OCI-LY3 (cell line): Measurements from ENCODE around the gene MRC2.

Experiments
- H2AFZ ChIP-seq: fragments of 200-600, 300-600 bp; shearing (Covaris generic); 2 replicates; pipeline ENCODE4 v1.6.0; 2014; ENCODE audit warnings: antibody characterized with exemption, low read depth, low read length
- H3K27ac ChIP-seq: fragments of 200-600, 300-600 bp; sonication (generic); 2 replicates; pipeline ENCODE4 v1.5.1; 2014; ENCODE audit warnings: mild to moderate bottlenecking, low read length, moderate library complexity, mixed read lengths
- H3K27me3 ChIP-seq: fragments of 200-600, 300-600 bp; sonication (generic); 2 replicates; pipeline ENCODE4 v1.6.1; 2014; ENCODE audit warnings: low read depth, low read length, mixed read lengths
- H3K36me3 ChIP-seq: fragments of 200-600, 300-600 bp; sonication (generic); replicated peaks from 2 replicates; pipeline ENCODE3; 2014; ENCODE audit warnings: low read depth, low read length, mixed read lengths
- H3K4me1 ChIP-seq: fragments of 300-600, 200-600 bp; sonication (generic); 2 replicates; pipeline ENCODE4 v1.6.1; 2014; ENCODE audit warnings: low read length, mixed read lengths
- H3K4me2 ChIP-seq: fragments of 200-600, 300-600 bp; sonication (generic); 2 replicates; pipeline ENCODE4 v1.6.1; 2014; ENCODE audit warnings: low read length, mixed read lengths
- H3K4me3 ChIP-seq: fragments of 300-600, 200-600 bp; sonication (generic); 2 replicates; pipeline ENCODE4 v1.5.1; 2014; ENCODE audit warnings: antibody characterized with exemption, mild to moderate bottlenecking, low read length, moderate library complexity
- H3K79me2 ChIP-seq: fragments of 300-600, 200-600 bp; shearing (Covaris generic); 2 replicates; pipeline ENCODE4 v1.6.1; 2014; ENCODE audit warnings: mild to moderate bottlenecking, low read length, mixed read lengths
- H3K9ac ChIP-seq: fragments of 300-600, 200-600 bp; shearing (Covaris generic); 2 replicates; pipeline ENCODE4 v1.6.0; 2014; ENCODE audit warnings: mild to moderate bottlenecking, low read length, moderate library complexity
- H3K9me3 ChIP-seq: fragments of 200-600, 300-600 bp; shearing (Covaris generic); 2 replicates; pipeline ENCODE4 v1.6.1; 2014; ENCODE audit warnings: low read length, mixed read lengths; ENCODE audit not compliant: insufficient read depth
- H4K20me1 ChIP-seq: fragments of 200-600, 300-600 bp; sonication (generic); 2 replicates; pipeline ENCODE4 v1.6.1; 2016; ENCODE audit warnings: low read length, mixed read lengths; ENCODE audit not compliant: insufficient read depth
- EZH2phosphoT487 ChIP-seq: fragments of 200-600 bp; shearing (Covaris generic); IDR thresholded peaks from 2 replicates; pipeline ENCODE4 v1.6.1; 2018; ENCODE audit warnings: antibody characterized with exemption, mixed run types, low read depth
- TF ChIP-seq, protein P1 (sequence below): fragments of 200-600, 300-600 bp; sonication (generic); IDR thresholded peaks from 2 replicates; pipeline ENCODE4 v1.5.1; 2014; ENCODE audit warnings: antibody characterized with exemption, low read length, low read depth

The MRC2 gene

DNA sequence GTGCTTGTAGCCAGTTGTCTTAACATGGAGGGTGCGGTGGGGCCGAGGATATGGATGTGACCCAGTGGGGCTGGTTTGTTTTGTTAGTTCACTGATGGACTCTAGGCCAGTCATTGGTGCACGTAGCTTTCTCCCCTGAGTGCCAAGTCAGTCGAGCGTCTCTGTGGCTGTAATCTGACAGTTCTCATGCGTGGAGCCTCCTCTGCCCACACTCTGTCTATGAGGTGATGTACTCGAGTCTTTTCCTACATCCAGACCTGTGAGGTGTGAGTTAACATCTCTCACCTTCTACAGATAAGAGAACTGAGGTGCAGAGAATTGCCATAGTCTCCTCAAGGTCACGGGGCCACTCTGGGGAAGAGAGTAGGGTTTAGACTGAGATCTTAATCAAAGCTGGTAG lies 90.4 kb downstream of the MRC2 start:
- Histone ChIP-seq H3K27me3 (no peaks in the 10 kb centered on the region), H3K4me3 (no peak overlapping the region), H3K79me2 (no peaks in the 10 kb centered on the region), H3K4me1 (peaks cover 36% of the 10 kb centered on the region), H2AFZ (no peak overlapping the region), H3K36me3 (peaks cover 8% of the 10 kb centered on the region), H3K9me3 (0 out of 2 replicates have a peak, but pooled peaks cover 2% of the 10 kb centered on the region), H4K20me1 (no peaks in the 10 kb centered on the region), H3K9ac (no peak overlapping the region), H3K27ac (no peak overlapping the region), H3K4me2 (no peak overlapping the region)
- TF ChIP-seq, protein P1, sequence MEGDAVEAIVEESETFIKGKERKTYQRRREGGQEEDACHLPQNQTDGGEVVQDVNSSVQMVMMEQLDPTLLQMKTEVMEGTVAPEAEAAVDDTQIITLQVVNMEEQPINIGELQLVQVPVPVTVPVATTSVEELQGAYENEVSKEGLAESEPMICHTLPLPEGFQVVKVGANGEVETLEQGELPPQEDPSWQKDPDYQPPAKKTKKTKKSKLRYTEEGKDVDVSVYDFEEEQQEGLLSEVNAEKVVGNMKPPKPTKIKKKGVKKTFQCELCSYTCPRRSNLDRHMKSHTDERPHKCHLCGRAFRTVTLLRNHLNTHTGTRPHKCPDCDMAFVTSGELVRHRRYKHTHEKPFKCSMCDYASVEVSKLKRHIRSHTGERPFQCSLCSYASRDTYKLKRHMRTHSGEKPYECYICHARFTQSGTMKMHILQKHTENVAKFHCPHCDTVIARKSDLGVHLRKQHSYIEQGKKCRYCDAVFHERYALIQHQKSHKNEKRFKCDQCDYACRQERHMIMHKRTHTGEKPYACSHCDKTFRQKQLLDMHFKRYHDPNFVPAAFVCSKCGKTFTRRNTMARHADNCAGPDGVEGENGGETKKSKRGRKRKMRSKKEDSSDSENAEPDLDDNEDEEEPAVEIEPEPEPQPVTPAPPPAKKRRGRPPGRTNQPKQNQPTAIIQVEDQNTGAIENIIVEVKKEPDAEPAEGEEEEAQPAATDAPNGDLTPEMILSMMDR = no peak
- TF ChIP-seq EZH2phosphoT487 = no peak

DNA sequence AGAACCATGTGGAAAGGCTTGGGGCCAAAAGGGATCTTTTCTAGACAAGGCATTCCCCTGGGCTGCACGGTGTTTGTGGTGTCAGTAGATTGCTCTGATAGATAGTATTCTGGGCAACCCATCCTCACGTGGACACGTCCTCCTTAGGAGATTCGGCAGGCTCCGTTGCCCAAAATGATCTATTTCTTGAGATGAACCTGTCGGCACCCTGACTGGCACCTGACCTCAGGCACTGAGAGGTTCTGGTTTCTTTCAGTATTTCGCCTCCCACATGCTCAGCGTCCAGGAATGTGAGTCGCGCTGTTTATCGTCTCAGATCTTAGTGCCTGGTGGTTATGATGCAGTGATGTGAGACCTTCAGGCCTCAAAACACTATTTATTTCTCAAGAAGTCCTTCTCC lies 91.0 kb downstream of the MRC2 start:
- Histone ChIP-seq H3K9ac (no peak overlapping the region), H3K27me3 (no peaks in the 10 kb centered on the region), H3K4me3 (no peak overlapping the region), H3K27ac (no peak overlapping the region), H3K4me2 (no peak overlapping the region), H2AFZ (no peak overlapping the region), H3K79me2 (no peaks in the 10 kb centered on the region), H3K36me3 (peaks cover 8% of the 10 kb centered on the region), H3K4me1 (peaks cover 42% of the 10 kb centered on the region), H3K9me3 (0 out of 2 replicates have a peak, but pooled peaks cover 2% of the 10 kb centered on the region), H4K20me1 (no peaks in the 10 kb centered on the region)
- TF ChIP-seq, protein P1 = no peak
- no peak for TF ChIP-seq EZH2phosphoT487

DNA sequence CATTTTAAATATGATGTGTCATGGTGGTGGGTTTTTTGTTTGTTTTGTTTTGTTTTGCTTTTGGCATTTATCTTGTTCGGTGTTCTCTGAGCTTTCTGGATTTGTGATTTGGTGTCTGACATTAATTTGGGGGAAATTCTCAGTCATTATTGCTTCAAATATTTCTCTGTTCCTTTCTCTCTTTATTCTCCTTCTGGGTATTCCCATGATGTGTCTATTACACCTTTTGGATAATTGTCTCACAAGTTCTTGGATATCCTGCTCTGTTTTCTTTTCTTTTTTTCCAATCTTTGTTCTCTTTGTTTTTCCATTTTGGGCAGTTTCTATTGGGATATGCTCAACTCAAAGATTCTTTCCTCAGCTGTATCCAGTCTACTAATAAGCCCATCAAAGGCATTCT lies 92.1 kb downstream of the MRC2 start:
- Histone ChIP-seq H3K27ac (no peak overlapping the region; the same call in 1 of the 2 replicates), H2AFZ (no peak overlapping the region), H4K20me1 (no peaks in the 10 kb centered on the region), H3K27me3 (no peaks in the 10 kb centered on the region), H3K4me2 (peak overlapping the region; percentile 25; the same call in 1 of the 2 replicates), H3K4me3 (no peak overlapping the region), H3K9ac (no peak overlapping the region), H3K79me2 (no peaks in the 10 kb centered on the region), H3K4me1 (peaks cover 53% of the 10 kb centered on the region), H3K9me3 (0 out of 2 replicates have a peak, but pooled peaks cover 2% of the 10 kb centered on the region), H3K36me3 (peaks cover 8% of the 10 kb centered on the region)
- TF ChIP-seq EZH2phosphoT487 = no peak
- TF ChIP-seq, protein P1 = no peak

DNA sequence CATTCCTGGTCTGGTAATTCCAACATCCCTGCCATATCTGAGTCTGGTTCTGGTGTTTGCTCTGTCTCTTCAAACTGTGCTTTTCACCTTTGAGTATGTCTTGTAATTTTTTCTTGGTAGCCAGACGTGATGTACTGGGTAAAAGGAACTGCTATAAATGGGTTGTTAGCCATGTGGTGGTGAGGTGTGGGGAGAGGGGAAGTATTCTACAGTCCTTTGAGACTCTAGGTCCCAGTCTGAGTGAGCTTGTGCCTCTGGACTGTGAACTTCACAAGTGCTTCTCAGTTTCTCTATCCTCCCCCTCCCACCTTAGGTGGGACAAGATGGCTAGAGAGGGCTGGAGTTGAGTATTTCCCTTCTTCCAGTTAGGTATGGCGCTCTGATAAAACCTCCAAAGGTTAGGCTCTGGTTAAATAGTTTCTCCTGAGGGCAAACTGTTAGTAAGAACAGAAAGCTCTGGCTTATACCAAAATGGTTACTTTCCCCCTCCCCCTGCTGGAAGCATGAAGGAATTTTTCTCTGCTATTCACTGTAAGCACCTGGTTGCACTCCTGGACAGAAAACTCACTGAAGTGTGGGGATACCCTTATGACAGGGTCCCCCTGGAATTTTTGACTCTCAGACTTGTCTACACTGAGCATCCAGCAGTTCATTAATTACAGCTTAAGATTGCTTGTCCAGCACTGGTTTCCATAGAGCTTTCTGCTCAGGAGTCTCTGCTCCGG lies 92.8 kb downstream of the MRC2 start:
- 0 out of 2 replicates have a peak, but pooled peaks cover 2% of the 10 kb centered on the region for H3K9me3 ChIP-seq
- H3K36me3 ChIP-seq = peaks cover 8% of the 10 kb centered on the region
- H3K79me2 ChIP-seq = no peaks in the 10 kb centered on the region
- no peak for TF ChIP-seq EZH2phosphoT487
- TF ChIP-seq, protein P1 = no peak; the same call in 1 of the 2 replicates
- peak overlapping the region; percentile 66; the same call in 1 of the 2 replicates for H2AFZ ChIP-seq
- peak overlapping the region; percentile 25 for H3K4me2 ChIP-seq
- H3K27ac ChIP-seq = peak overlapping the region; percentile 31; the same call in 1 of the 2 replicates
- peak overlapping the region; percentile 17 for H3K4me3 ChIP-seq
- H3K9ac ChIP-seq = no peak overlapping the region
- H4K20me1 ChIP-seq = no peaks in the 10 kb centered on the region
- no peaks in the 10 kb centered on the region for H3K27me3 ChIP-seq
- H3K4me1 ChIP-seq = peaks cover 59% of the 10 kb centered on the region
